Activated CD4-positive, alpha-beta T cell treated with anti-CD3 and anti-CD28 coated beads, Interleukin-2, amount 50 U/mL, for 24 hours (primary cell): ENCODE data around the gene UTP25.

Experiments used
- DNase-seq, 2 donors: peaks; one replicate each; pipeline ENCODE4 v3.0.0-alpha.2; 2020; ENCODE audit warnings: low read depth in 1 of 2, low spot score in 1 of 2

UTP25 gene

GRCh38 chr1:209839875-209840546 is 12.2 kb downstream of the UTP25 start:
- DNase-seq: peak in 1 of 2 donors; percentile 17

- no peak for DNase-seq
Observed at GRCh38 chr1:209840611-209841010, 12.8 kb downstream of the UTP25 start.

GRCh38 chr1:209844695-209845407 is 17.1 kb downstream of the UTP25 start:
- no peak for DNase-seq

GRCh38 chr1:209845408-209845725 is 17.6 kb downstream of the UTP25 start:
- DNase-seq: no peak

GRCh38 chr1:209849388-209849787 is 21.6 kb downstream of the UTP25 start:
- DNase-seq: no peak

GRCh38 chr1:209850342-209850979 is 22.7 kb downstream of the UTP25 start:
- no peak for DNase-seq

- DNase-seq: no peak
Observed at GRCh38 chr1:209853676-209854075, 25.9 kb downstream of the UTP25 start.

- DNase-seq: no peak
Observed at GRCh38 chr1:209854196-209854595, 26.4 kb downstream of the UTP25 start.

GRCh38 chr1:209855006-209855405 is 27.2 kb downstream of the UTP25 start:
- DNase-seq: no peak

- DNase-seq: no peak
Observed at GRCh38 chr1:209855623-209856022, 27.9 kb downstream of the UTP25 start.

- no peak for DNase-seq
Observed at GRCh38 chr1:209858561-209859103, 30.9 kb downstream of the UTP25 start.

GRCh38 chr1:209860293-209860881 is 32.6 kb downstream of the UTP25 start:
- peak; percentile 47 to 66 for DNase-seq

GRCh38 chr1:209861242-209861641 is 33.5 kb downstream of the UTP25 start:
- no peak for DNase-seq

- DNase-seq: no peak
Observed at GRCh38 chr1:209862391-209863356, 34.9 kb downstream of the UTP25 start.

- DNase-seq: no peak
Observed at GRCh38 chr1:209863766-209864485, 36.2 kb downstream of the UTP25 start.

GRCh38 chr1:209866201-209866600 is 38.4 kb downstream of the UTP25 start:
- DNase-seq: no peak

GRCh38 chr1:209869291-209870149 is 41.7 kb downstream of the UTP25 start:
- no peak for DNase-seq

- DNase-seq: no peak
Observed at GRCh38 chr1:209870151-209870831, 42.5 kb downstream of the UTP25 start.
